Natural killer cell (primary cell): Measurements from ENCODE around the gene URGCP. TPM values are rescaled to one million over a fixed set of nuclear protein-coding genes. Genes with fewer than 3 reads are reported as not detected.
A peak's percentile ranks its signal among the peaks of the same experiment; 100 is the strongest.

Source experiments
- ATAC-seq, 3 donors: fragments of 150-1000 bp in 2 of 3; fragments of 200-7000 bp in 1 of 3; cut with Tn5 transposase; 1 replicate in 1 of 3; 2 replicates in 2 of 3; pipeline ENCODE4 v1.10.0; 2021; ENCODE audit warnings: mild to moderate bottlenecking in 2 of 3, moderate library complexity in 2 of 3
- DNase-seq, 2 donors: peaks; one replicate each; pipeline versions ENCODE4 v3.0.0 to v3.0.0-alpha.2; 2013 to 2021; ENCODE audit warnings: mixed read lengths in 1 of 2
- H3K27ac ChIP-seq: one replicate; pipeline ENCODE4 v1.5.1; 2013; ENCODE audit warnings: mild to moderate bottlenecking, low read length
- H3K27me3 ChIP-seq: one replicate; pipeline ENCODE4 v1.6.1; 2013; ENCODE audit warnings: low read length; ENCODE audit not compliant: control insufficient read depth, insufficient read depth
- H3K36me3 ChIP-seq: one replicate; pipeline ENCODE4 v1.6.1; 2013; ENCODE audit warnings: low read length; ENCODE audit not compliant: control insufficient read depth, insufficient read depth
- H3K4me1 ChIP-seq: one replicate; pipeline ENCODE4 v1.6.1; 2013; ENCODE audit warnings: low read length; ENCODE audit not compliant: control insufficient read depth, insufficient read depth
- H3K4me3 ChIP-seq: one replicate; pipeline ENCODE4 v1.5.1; 2013; ENCODE audit warnings: low read length
- H3K9me3 ChIP-seq: one replicate; pipeline ENCODE4 v1.6.1; 2013; ENCODE audit warnings: low read length; ENCODE audit not compliant: control insufficient read depth, insufficient read depth
- H3K27ac Mint-ChIP-seq, 2 donors: one replicate each; pipeline ENCODE4 v1.8.0; 2022; ENCODE audit warnings: mild to moderate bottlenecking in 2 of 2, mixed read lengths in 2 of 2, moderate library complexity in 1 of 2
- H3K27me3 Mint-ChIP-seq, 2 donors: one replicate each; pipeline ENCODE4 v1.8.0; 2022; ENCODE audit warnings: low read depth in 2 of 2, mixed read lengths in 2 of 2
- H3K36me3 Mint-ChIP-seq: one replicate; pipeline ENCODE4 v1.8.0; 2022; ENCODE audit warnings: mixed read lengths
- H3K4me1 Mint-ChIP-seq, 2 donors: one replicate each; pipeline ENCODE4 v1.8.0; 2022; ENCODE audit warnings: mixed read lengths in 2 of 2
- H3K4me3 Mint-ChIP-seq: one replicate; pipeline ENCODE4 v1.8.0; 2022; ENCODE audit warnings: mild to moderate bottlenecking, moderate library complexity, mixed read lengths
- H3K9me3 Mint-ChIP-seq, 2 donors: one replicate each; pipeline ENCODE4 v1.8.0; 2022; ENCODE audit warnings: mixed read lengths in 2 of 2
- CTCF ChIP-seq: fragments of 200-600 bp; IDR thresholded peaks from one replicate; pipeline ENCODE4 v1.8.0; 2022; ENCODE audit warnings: antibody characterized with exemption
- whole genome bisulfite sequencing: methylation state at CpG from one replicate; pipeline ENCODE4 v1.1.7; 2013; ENCODE audit warnings: missing lambda C conversion rate; ENCODE audit not compliant: insufficient coverage; 5-methylcytosine and 5-hydroxymethylcytosine counted together
- intact Hi-C: fragments of 100-400 bp; cut with micrococcal nuclease; formaldehyde crosslinking; loops from one replicate; pipeline ENCODE4 v1.14.2; 2022
- total RNA-seq, 4 donors: library from RNA; stranded (reverse); fragments of 120-200 nt in 1 of 4; gene quantifications; one replicate each; pipeline versions ENCODE4 v1.2.3 to v1.2.4, GENCODE V29; 2013 to 2022

Gene URGCP
- total RNA-seq, 3 donors from 2014 or later (not counting 1 experiment from before 2014, with no cell fraction given): 11.5 to 24.4 (median 21.5) TPM

- Histone ChIP-seq H3K9me3 (no peaks in the 10 kb centered on the region), H3K27me3 (no peaks in the 10 kb centered on the region), H3K36me3 (peaks cover 2% of the 10 kb centered on the region), H3K27ac (no peak overlapping the region), H3K4me3 (no peak overlapping the region), H3K4me1 (peaks cover 19% of the 10 kb centered on the region)
- Mint-ChIP-seq H3K4me3 (peak overlapping the region; percentile 13), H3K4me1 (peaks cover 58 to 65% of the 10 kb centered on the region in 2 donors), H3K27me3 (peaks cover 17 to 42% of the 10 kb centered on the region in 2 donors), H3K27ac (no peak overlapping the region), H3K9me3 (no peaks in the 10 kb centered on the region), H3K36me3 (no peaks in the 10 kb centered on the region)
- no peak for TF ChIP-seq CTCF
- no peak for ATAC-seq
- intact Hi-C loops: no loop called here
- WGBS: 91% methylated on average over 12 of the region's 12 CpGs
- no peak for DNase-seq
Observed at GRCh38 chr7:43891069-43891955, 15.1 kb downstream of the URGCP start.

GRCh38 chr7:43890468-43890867 is 15.9 kb downstream of the URGCP start:
- no peak for TF ChIP-seq CTCF
- 98% methylated on average over 6 of the region's 6 CpGs for WGBS
- Histone ChIP-seq H3K9me3 (no peaks in the 10 kb centered on the region), H3K36me3 (peaks cover 6% of the 10 kb centered on the region), H3K4me3 (no peak overlapping the region), H3K27me3 (no peaks in the 10 kb centered on the region), H3K27ac (no peak overlapping the region), H3K4me1 (peaks cover 19% of the 10 kb centered on the region)
- Mint-ChIP-seq H3K9me3 (no peaks in the 10 kb centered on the region), H3K4me3 (no peak overlapping the region), H3K36me3 (no peaks in the 10 kb centered on the region), H3K27ac (no peak overlapping the region), H3K27me3 (peaks cover 17 to 37% of the 10 kb centered on the region in 2 donors), H3K4me1 (peaks cover 52 to 60% of the 10 kb centered on the region in 2 donors)
- no peak for ATAC-seq
- intact Hi-C loops: no loop called here
- DNase-seq: no peak

- no peaks in the 10 kb centered on the region for H3K36me3 Mint-ChIP-seq
- DNase-seq (no peak), ATAC-seq (peak in 2 of 3 donors; percentile 24 to 52)
- WGBS: 84% methylated on average over 7 of the region's 7 CpGs
- intact Hi-C loops: no loop called here
- Histone ChIP-seq H3K9me3 (no peaks in the 10 kb centered on the region), H3K4me3 (no peak overlapping the region), H3K27ac (no peak overlapping the region), H3K36me3 (peaks cover 10% of the 10 kb centered on the region), H3K4me1 (peaks cover 19% of the 10 kb centered on the region), H3K27me3 (no peaks in the 10 kb centered on the region)
- no peak overlapping the region for H3K27ac Mint-ChIP-seq
- H3K4me1 Mint-ChIP-seq: peaks cover 41 to 52% of the 10 kb centered on the region in 2 donors
- TF ChIP-seq CTCF: no peak
- H3K9me3 Mint-ChIP-seq: no peaks in the 10 kb centered on the region
- no peak overlapping the region for H3K4me3 Mint-ChIP-seq
- peaks cover 17 to 35% of the 10 kb centered on the region in 2 donors for H3K27me3 Mint-ChIP-seq
Observed at GRCh38 chr7:43888993-43889945, 17.1 kb downstream of the URGCP start.
